Hematopoietic multipotent progenitor cell treated with erythropoietin and hydrocortisone succinate and interleukin-3 and kit ligand, for 6 days (in vitro differentiated cells): Measurements from ENCODE around the gene FUBP3.
"Not testable (repeated sequence)": the region's sequence is repeated elsewhere in the genome, so short reads cannot be mapped to it uniquely, and the experiment has no call there.

Experiments
- DNase-seq: peaks from one replicate; pipeline ENCODE4 v3.0.0-alpha.2; 2015

FUBP3 gene

GRCh38 chr9:130557077-130557468 is 22.3 kb upstream of the FUBP3 start:
- no peak for DNase-seq

- no peak for DNase-seq
Observed at GRCh38 chr9:130561056-130561455, 18.3 kb upstream of the FUBP3 start.

GRCh38 chr9:130562525-130562924 is 16.9 kb upstream of the FUBP3 start:
- DNase-seq, result not testable (repeated sequence)

GRCh38 chr9:130563797-130564196 is 15.6 kb upstream of the FUBP3 start:
- no peak for DNase-seq

DNA sequence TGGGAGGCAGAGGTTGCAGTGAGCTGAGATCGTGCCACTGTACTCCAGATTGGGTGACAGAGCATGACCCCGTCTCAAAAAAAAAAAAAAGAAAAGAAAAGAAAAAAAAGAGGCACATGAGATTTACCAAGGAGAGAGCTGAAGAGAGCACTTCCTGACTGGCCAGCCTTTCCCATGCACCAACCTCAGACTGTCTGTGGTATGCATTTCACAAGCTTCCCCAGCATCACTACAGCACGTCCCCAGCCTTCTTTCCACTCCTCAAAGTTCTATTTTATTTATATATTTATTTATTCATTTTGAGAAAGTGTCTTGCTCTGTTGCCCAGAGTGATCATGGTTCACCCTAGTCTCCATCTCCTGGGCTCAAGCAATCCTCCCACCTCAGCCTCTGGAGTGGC is 13.6 kb upstream of the FUBP3 start:
- peak; percentile 29 for DNase-seq

GRCh38 chr9:130570208-130570607 is 9.2 kb upstream of the FUBP3 start:
- no peak for DNase-seq

DNA sequence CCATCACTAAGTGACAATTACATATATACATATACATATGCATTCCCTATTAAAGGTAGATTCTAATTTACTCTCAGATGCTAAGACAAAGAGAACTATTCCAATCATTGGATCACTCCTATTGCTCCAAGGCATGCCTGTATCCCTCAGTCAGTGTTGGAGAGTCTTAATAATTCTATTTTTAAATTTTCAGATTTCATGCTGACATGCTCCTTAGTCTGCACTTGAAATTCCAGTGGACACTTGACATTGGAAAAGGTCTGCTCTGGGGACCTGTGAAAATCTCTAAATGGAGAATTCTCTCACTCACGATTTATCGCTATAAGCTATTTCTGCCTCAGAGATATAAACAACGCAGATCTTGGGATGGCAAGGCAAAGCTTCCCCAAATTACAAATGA is 3.9 kb upstream of the FUBP3 start:
- DNase-seq, result no peak

GRCh38 chr9:130576176-130576575 is 3.2 kb upstream of the FUBP3 start:
- peak; percentile 51 for DNase-seq

DNA sequence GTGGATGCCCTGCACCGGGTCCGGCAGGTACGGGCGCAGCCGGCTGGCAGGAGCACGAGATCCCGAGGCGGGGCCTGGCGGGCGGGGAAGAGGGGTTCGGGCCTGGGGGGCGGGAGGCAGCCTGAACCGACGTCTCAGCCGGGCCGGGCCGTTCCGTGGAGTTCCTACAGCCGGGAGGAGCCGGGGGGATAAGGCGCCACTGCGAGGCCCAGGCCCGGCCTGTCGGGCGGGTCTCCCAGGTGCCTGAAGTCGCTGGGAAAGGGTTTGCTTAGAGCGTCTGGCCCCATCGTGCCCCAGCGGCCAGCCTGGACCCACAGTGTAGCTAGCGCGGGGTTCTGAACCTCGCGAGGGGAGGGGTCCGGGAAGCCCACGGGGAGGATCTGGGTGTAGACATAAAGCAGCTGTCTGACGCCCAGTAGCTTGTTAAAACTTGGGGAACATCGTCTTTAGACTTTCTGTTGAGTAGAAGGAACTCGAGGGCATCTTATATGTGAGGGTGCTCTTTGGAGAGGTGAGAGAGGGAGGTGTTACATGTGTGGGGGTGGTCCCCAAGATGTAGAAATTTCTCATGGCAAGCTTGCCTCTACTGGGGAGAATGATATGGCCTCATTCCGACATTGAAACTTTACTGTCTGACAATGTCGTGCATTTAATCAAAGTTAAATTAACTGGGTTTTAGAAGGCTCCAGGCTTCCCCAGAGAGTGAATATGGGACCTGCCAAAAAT is 524 bp downstream of the FUBP3 start:
- peak; percentile 32 for DNase-seq

DNA sequence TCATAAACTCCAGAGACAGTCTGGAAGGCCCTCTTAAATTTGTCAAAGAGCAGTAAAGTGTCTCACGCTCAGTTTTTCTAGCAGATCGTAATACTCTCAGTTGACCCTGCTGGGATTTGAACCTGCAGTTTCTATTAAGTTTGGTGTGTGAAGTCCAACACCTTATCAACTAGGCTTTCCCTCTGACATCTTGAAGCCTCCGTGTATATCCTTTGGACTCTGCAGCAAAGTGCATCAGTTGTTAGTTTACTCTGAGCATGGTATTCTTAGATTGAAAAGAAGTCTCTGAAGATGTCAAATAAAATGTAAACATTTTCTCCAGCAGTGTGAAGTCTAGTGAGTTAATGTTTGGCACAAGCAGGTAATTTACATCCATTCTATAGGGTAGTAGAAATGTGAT is 2.4 kb downstream of the FUBP3 start:
- no peak for DNase-seq

DNA sequence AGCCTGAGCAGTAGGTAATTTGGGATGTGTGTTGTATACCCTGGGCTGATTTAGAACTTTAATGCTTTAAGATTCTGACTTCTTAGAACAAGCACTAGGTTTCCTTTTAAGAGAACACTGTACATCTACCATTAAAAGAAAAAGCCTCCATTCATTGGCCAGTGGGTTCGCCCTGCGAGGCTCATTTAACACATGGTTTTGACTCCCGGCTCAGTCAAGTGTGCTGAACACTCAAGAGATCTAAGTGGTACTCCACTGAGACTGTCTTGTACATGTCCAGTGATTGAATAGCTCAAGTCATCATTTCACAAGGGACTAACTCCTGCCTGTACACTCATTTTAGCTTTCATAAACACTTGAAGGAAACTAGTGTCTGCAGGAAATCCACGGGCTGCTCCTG is 3.9 kb downstream of the FUBP3 start:
- DNase-seq, result no peak

DNA sequence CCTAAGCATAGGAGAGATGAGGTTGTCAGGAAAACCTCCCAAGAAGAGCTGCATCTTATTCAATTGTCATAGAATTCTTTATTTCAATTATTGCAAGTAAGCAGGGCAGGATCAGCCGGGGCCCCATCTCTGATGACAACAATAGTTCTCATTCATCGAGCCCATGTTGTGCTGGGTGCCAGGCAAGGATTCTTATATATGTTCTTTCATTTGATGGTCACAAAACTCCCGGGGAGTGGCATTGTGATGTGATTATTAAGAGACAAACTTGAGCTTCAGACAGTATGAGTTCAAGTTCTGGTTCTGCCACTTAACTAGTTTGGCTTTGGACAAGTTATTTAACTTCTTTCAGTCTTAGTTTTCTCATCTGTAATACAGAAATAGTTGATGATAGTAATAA is 8.5 kb downstream of the FUBP3 start:
- DNase-seq, result no peak

DNA sequence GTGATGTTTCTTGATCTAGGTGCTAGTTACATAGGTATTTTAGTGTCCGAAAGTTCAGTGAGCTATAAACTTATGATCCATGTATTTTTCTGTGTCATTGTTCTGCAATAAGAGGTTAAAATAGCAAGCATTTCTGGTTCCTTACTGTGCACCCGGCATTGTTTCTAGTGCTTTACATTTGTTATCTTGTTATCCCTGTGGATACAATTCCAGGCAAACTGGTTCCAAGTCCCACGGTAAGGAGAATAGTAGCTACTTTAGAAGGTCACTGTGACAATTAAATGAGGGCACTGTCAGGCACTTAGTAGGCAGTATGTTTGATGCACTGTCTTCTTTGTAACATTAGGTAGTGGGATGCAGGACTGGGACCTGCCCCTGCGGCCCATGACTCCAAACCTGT is 9.0 kb downstream of the FUBP3 start:
- DNase-seq, result no peak

DNA sequence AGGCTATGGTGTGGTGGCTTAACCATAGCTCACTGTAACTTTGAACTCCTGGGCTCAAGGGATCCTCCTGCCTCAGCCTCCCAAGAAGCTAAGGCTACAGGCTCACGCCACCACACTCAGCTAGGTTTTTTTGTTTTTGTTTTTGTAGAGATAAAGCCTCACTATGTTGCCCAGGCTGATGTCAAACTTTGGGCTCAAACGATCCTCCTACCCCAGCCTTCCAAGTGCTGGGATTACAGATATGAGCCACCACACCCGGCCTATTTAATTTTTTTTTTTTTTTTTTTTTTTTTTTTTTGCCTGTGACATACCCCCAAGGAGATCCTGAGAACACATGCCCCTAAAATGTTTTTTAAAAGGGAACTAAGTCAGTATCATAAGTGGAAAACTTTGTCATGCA is 10.4 kb downstream of the FUBP3 start:
- peak; percentile 68 for DNase-seq

GRCh38 chr9:130590305-130590704 is 10.9 kb downstream of the FUBP3 start:
- DNase-seq, result peak; percentile 60

DNA sequence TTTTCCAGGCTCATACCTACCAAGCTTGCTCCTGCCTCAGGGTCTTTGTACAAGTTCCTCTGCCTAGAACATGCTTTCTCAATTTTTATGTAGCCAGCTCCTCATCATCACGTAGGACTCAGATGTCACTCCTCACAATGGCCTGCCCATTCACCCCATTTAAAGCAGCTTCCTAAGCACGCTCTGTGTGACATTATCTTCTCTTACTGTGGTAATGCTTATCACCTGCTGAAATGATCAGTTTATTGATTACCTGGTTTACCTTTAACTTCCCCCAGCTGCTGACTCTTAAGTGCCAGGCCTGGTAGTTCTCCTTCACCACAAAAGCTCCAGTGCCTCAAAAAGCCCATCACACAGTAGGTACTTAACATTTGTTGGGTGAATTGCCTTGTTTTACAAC is 13.6 kb downstream of the FUBP3 start:
- no peak for DNase-seq

- DNase-seq, result no peak
Observed at GRCh38 chr9:130597228-130597627, 17.9 kb downstream of the FUBP3 start.

DNA sequence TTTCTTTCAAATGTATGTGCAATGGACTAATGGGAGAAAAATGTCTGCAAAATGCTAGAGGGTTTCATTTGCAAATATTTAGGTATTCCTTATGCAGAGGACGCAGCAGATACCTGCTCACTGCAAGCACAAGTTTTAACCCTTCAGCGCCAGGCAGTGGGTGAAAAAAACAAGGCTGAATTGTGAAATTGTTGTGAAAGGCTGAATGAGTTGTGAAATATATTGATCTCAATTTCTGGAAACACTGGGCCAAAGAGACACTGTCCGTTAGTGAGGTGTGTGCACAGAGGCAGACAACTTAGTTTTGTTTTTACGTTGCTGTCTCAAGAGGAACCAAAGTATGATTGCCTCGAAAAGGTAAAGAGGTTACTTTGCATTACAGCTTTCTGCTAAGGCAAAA is 18.8 kb downstream of the FUBP3 start:
- DNase-seq, result no peak

DNA sequence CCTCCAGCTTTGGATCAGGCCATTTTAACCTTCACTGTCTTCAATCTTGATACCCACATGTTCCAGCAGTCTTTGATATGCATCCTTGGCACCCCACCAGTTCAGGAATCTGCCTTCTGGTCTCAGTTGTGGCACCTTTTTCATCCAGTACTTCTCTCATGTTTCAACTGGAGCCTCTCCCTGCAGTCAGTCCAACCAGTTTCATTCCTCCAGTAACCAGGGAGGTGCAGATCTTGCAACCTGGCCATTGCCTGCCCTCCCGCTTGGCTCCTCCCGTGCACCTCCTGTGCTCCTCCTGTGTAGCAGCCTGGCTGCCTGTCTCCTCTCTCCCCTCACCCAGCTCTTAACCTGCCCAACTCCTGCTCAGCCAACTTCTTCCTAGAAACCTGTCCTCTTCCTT is 20.2 kb downstream of the FUBP3 start:
- DNase-seq, result no peak

DNA sequence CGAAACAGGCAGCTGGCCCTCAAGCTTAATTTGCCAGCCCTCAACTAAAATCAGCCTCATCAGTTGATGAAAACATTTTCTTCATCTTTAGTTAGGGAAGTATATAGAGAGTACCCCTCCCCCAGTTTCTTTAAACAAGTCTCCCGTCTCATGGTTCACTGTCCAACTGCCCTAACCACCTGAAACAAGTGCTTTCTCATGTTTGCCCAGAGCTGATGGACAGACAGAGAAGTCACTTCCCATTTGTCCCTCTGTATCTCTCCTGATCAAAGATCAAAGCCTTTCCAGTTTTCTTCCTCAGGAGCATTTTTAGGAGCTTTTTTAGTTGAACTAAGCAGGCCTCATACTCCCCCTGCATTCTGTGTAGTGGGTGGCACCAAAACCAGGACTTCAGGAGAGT is 21.7 kb downstream of the FUBP3 start:
- DNase-seq, result no peak

DNA sequence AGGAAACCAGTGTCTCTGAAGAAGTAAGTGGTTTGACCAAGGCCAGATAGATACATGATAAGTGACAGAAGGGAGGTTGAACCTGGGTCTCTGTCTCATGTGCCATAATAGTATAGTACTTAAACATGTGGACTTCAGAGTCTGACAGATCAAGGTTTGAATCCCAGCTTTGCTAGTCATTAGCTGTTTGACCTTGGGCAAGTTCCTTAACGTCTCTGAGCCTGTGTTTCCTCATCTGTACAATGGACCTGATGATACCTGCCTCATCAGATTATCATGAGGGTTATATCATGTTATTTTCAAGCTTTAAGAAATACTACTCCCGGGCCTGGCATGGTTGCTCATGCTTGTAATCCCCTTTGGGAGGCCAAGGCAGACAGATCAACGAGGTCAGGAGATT is 24.9 kb downstream of the FUBP3 start:
- DNase-seq, result no peak

DNA sequence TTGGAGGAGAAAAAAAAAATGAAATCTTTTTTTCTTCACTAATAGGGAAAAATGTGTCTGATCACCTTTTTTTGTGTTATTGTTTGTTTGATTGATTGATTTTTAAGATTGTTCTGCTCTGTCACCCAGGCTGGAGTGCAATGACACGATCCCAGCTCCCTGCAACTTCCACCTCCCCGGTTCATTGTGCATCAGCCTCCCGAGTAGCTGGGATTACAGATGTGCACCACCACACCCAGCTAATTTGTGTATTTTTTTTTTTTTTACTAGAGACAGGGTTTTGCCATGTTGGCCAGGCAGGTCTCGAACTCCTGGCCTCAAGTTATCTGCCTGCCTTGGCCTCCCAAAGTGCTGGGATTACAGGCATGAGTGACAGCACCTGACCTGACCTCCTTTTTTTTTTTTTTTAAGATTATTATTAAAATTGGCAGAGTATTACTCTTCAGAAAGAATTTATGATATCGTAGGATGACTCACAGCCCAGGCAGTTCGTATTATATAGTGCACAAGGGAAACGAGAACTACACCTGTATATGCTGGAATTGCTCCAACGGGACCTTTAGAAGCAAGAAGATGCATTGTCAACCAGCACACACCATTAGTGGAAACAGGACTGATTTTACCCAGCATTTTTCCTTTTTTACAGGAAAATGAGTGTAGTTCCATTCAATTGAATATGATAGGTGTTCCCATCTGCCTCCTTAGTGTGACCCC is 27.7 kb downstream of the FUBP3 start:
- DNase-seq, result no peak

GRCh38 chr9:130607640-130608420 is 28.5 kb downstream of the FUBP3 start:
- DNase-seq, result no peak

DNA sequence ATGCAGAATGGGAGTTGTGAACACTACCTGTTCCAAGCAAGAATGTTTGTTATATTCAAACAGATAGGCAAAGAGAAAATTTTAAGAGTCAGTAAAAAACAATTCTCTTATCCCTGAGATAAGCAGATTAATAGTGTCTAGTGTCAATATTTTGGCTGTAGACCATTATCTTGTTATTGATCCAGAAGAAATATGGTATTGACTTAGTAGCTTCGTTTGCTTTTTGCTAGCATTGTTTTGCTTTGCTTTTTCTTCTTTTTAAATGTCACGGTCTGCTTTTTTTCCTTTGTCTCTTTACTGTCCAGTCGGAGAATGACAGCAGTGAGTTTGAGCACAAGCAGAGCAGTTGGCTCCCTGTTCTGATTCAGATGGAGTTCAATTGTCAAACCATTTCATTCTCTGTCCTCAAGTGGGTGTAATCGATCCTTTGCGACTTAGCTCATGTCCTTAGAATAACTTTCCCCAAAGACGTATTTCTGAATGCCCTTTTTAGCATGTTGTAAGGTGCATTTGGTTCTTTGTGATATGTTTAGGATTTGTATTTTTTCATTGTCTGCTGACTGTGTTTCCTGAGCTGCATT is 29.3 kb downstream of the FUBP3 start:
- no peak for DNase-seq
